Bronchial epithelial cell (primary cell): ENCODE measurements around the gene CHST11. TPM values are rescaled to one million over a fixed set of nuclear protein-coding genes. Genes with fewer than 3 reads are reported as not detected.

Experiments
- DNase-seq: peaks from one replicate; pipeline ENCODE4 v3.0.0-alpha.2; 2010; ENCODE audit warnings: low read depth
- FAIRE-seq: peaks from 2 replicates; lab custom pipeline; 2011; peaks lifted over from hg19 to GRCh38; lab: Jason Lieb, UNC
- H3K27me3 ChIP-seq: 2 replicates; pipeline ENCODE4 v1.5.1; 2011; ENCODE audit warnings: low read length; ENCODE audit not compliant: control insufficient read depth, insufficient read depth
- H3K36me3 ChIP-seq: 2 replicates; pipeline ENCODE4 v1.5.1; 2011; ENCODE audit warnings: low read length; ENCODE audit not compliant: control insufficient read depth, insufficient read depth
- H3K4me3 ChIP-seq: 2 replicates; pipeline ENCODE4 v1.5.1; 2011; ENCODE audit warnings: mild to moderate bottlenecking, low read depth, low read length, control low read depth
- total RNA-seq: library from RNA; depleted of rRNA; stranded (reverse); fragments of >200 nt; gene quantifications from 2 replicates; pipeline ENCODE4 v1.2.1, GENCODE V29; 2014
- TF ChIP-seq, protein P1 (sequence below): IDR thresholded peaks from 2 replicates; pipeline ENCODE4 v1.5.1; 2011; ENCODE audit warnings: mild to moderate bottlenecking, moderate library complexity, low read length, control low read depth, inconsistent platforms; ENCODE audit not compliant: insufficient read depth, severe bottlenecking

Gene CHST11
- total RNA-seq, 1 donor from 2014 or later: 7.9 TPM

DNA sequence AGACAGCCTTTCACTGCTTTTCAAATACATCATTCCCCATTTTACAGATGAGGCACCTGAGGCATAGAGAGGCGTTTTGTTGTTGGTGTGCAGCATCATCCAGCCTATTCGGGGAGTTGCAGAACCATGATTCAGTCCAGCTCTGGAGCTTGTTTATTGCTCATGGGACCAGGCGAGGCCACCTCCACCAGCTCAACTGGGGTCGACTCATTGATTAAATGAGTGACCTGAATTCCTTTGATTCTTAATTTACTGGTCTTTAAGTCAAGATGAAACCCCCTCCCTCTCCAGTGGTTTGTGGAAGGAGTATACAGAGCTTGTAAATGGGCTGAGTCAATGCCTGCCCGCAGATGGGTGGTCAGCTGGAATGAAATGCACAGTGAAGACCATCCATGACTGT lies 161.9 kb downstream of the CHST11 start:
- DNase-seq: no peak
- FAIRE-seq: no peak
- no peaks in the 10 kb centered on the region for H3K36me3 ChIP-seq
- H3K27me3 ChIP-seq: no peaks in the 10 kb centered on the region
- TF ChIP-seq, protein P1, sequence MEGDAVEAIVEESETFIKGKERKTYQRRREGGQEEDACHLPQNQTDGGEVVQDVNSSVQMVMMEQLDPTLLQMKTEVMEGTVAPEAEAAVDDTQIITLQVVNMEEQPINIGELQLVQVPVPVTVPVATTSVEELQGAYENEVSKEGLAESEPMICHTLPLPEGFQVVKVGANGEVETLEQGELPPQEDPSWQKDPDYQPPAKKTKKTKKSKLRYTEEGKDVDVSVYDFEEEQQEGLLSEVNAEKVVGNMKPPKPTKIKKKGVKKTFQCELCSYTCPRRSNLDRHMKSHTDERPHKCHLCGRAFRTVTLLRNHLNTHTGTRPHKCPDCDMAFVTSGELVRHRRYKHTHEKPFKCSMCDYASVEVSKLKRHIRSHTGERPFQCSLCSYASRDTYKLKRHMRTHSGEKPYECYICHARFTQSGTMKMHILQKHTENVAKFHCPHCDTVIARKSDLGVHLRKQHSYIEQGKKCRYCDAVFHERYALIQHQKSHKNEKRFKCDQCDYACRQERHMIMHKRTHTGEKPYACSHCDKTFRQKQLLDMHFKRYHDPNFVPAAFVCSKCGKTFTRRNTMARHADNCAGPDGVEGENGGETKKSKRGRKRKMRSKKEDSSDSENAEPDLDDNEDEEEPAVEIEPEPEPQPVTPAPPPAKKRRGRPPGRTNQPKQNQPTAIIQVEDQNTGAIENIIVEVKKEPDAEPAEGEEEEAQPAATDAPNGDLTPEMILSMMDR: no peak
- no peak overlapping the region for H3K4me3 ChIP-seq

DNA sequence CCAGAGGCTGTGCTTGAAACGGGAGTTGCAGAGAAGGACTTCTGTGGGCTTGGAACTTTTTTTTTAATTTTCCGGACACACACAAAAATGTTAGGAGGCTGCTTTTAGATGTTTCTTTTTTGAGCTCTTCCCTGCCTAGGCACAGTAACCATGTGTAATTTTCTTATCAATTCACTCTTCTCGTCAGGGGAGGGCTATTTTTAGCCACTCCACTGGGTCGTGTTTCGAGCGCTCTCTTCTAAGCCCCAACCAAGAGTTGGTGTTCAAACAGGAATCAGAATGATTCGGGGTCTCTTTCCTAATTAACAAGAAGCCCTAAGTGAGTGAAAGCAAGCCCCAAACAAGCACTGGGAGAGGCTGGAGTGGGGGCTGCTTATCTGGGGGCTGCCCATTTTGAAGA lies 162.6 kb downstream of the CHST11 start:
- no peak for DNase-seq
- H3K36me3 ChIP-seq: no peaks in the 10 kb centered on the region
- FAIRE-seq: no peak
- TF ChIP-seq, protein P1: no peak
- no peaks in the 10 kb centered on the region for H3K27me3 ChIP-seq
- H3K4me3 ChIP-seq: no peak overlapping the region

- FAIRE-seq (no peak), DNase-seq (no peak)
- TF ChIP-seq, protein P1: no peak
- Histone ChIP-seq H3K36me3 (no peaks in the 10 kb centered on the region), H3K27me3 (no peaks in the 10 kb centered on the region), H3K4me3 (no peak overlapping the region)
These were observed 164.2 kb downstream of the CHST11 start for GRCh38 chr12:104620837-104621531.

- Histone ChIP-seq H3K36me3 (no peaks in the 10 kb centered on the region), H3K27me3 (no peaks in the 10 kb centered on the region), H3K4me3 (no peak overlapping the region)
- FAIRE-seq (no peak), DNase-seq (no peak)
- TF ChIP-seq, protein P1: no peak
These were observed 166.2 kb downstream of the CHST11 start for GRCh38 chr12:104622928-104623327.

GRCh38 chr12:104623883-104624282 lies 167.1 kb downstream of the CHST11 start:
- FAIRE-seq (no peak), DNase-seq (no peak)
- TF ChIP-seq, protein P1: no peak
- H3K4me3 ChIP-seq: no peak overlapping the region
- no peaks in the 10 kb centered on the region for H3K27me3 ChIP-seq
- no peaks in the 10 kb centered on the region for H3K36me3 ChIP-seq

DNA sequence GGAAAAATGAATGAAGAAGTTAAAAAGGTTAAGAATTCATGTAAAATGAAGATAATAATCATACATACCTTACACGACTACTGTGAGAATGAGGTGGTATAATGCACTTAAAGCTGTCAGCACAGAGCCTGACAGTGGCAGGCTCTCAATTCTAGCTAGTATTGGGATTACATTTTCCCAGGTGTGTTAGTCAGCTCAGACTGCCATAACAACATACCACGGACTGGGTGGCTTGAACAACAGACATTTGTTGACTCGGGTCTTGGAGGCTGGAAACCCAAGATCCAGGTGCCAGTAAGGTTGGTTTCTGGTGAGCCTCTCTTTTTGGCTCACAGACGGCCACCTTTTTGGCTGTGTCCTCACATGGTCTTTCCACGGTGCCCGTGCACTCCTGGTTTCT lies 167.8 kb downstream of the CHST11 start:
- Histone ChIP-seq H3K4me3 (no peak overlapping the region), H3K36me3 (no peaks in the 10 kb centered on the region), H3K27me3 (no peaks in the 10 kb centered on the region)
- TF ChIP-seq, protein P1: no peak
- DNase-seq (no peak), FAIRE-seq (no peak)
